GM12864 (cell line): ENCODE data around the gene ZNF90.
"Not testable (repeated sequence)": the region's sequence is repeated elsewhere in the genome, so short reads cannot be mapped to it uniquely, and the experiment has no call there.

Source experiments
- DNase-seq: peaks from one replicate; pipeline ENCODE4 v3.0.0-alpha.2; 2011; ENCODE audit warnings: low read depth
- H3K4me3 ChIP-seq: 2 replicates; pipeline ENCODE4 v1.5.1; 2011; ENCODE audit warnings: mild to moderate bottlenecking, low read depth, low read length, control low read depth
- TF ChIP-seq, protein P1 (sequence below): IDR thresholded peaks from 2 replicates; pipeline ENCODE4 v1.5.1; 2011; ENCODE audit warnings: low read depth, mild to moderate bottlenecking, moderate library complexity, low read length, control low read depth, inconsistent platforms; ENCODE audit errors: missing control alignments

ZNF90 gene

DNA sequence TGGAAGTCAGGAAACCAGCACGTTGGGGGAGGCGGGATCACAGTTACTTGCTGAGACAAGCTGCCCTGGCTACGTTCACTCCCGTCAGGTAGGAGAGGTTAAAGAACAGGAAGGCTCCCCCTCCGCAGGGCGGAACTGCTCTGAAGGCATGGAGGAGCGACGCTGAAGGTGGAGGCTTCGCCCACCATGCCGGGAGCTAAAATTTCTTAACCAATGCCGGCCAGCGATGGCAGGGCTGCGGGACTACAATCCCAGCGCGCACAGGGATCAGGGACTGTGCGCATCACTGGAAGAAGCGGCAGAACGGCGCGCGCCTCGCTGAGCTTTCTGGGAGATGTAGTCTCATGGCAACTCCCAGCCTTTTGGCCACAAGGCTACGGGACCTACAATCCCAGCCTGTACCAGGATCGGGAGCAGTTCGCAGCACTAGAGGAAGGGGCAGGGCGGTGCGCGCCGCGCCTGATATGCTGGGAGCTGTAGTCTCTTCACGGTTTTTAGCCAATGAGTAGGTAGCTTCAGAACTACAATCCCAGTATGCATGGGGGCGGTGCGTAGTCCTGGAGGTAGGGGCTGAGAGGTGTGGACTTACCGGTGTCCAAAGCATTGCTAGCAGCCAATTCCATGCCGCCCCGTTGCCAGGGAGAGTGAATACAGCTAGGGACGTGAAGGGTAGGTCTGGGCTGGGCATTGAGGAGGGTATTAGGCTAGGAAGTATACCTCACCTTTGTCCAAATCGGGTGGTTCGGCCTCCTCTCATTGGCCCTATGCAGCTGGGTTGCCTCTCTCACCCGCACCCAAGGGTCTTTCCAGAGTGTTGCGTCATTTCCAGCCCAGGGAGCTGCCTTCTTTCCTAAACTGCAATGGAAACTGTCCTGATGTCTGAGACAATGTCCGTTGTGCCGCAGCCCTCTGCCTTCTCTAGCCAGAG is 25.7 kb upstream of the ZNF90 start:
- TF ChIP-seq, protein P1, sequence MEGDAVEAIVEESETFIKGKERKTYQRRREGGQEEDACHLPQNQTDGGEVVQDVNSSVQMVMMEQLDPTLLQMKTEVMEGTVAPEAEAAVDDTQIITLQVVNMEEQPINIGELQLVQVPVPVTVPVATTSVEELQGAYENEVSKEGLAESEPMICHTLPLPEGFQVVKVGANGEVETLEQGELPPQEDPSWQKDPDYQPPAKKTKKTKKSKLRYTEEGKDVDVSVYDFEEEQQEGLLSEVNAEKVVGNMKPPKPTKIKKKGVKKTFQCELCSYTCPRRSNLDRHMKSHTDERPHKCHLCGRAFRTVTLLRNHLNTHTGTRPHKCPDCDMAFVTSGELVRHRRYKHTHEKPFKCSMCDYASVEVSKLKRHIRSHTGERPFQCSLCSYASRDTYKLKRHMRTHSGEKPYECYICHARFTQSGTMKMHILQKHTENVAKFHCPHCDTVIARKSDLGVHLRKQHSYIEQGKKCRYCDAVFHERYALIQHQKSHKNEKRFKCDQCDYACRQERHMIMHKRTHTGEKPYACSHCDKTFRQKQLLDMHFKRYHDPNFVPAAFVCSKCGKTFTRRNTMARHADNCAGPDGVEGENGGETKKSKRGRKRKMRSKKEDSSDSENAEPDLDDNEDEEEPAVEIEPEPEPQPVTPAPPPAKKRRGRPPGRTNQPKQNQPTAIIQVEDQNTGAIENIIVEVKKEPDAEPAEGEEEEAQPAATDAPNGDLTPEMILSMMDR, result no peak
- H3K4me3 ChIP-seq, result peak overlapping the region; percentile 61
- peak; percentile 60 for DNase-seq

DNA sequence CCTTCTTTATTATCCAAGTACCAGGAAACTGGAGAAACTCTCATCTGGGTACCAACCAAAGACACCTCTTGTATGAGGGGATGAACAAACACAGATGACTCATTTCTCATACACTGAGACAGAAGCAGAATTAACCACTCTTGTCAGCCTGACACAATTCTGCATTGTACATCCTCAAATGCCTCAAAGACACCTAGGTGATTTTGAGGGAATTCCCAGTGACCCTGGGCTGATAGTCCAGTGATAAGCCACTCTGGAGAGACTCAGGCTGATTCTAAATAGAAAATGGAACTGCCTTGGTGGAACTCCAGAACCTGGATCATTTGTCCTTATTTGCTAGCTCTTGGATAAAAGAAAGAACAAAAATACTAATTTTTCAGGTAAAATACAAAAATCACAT is 19.1 kb upstream of the ZNF90 start:
- DNase-seq, H3K4me3 ChIP-seq: not testable (repeated sequence)

DNA sequence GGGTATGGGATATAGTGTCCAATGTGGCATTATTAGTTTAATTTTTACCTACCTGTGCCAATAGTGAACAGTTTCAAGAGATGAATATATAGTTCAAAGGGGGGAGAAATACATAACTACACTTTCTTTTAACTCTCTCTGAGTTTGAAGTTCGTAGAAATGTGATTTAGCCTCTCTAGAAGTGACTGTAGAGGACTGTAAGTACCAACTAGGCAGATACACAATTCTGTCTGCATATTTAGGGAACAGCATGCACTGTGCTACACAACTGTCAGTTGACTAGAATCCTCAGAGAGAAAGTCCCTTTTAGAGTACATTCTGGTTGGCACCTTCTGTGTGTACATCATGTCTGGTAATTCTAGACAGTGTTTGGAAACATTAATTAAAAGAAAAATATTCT is 17.5 kb upstream of the ZNF90 start:
- no peak overlapping the region for H3K4me3 ChIP-seq
- TF ChIP-seq, protein P1, result no peak
- DNase-seq, result no peak

DNA sequence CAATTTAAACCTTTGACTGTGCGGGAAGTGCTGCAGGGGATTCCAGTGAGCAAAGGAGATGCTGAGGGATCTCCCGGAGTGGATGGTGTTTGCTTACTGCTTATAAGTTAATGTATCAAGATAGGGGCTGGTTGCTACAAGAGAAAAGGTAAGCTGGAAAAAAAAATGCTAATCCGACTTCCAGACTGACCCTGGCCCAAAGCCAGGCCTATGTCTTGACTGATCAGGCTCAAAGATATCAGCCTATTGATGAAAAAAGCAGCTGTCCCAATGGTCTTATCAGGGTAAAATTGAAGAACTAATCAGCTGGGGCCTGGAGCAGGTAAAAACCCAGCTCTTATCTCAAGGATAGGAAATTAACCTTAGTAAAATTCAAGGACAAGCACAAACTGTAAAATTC is 10.9 kb upstream of the ZNF90 start:
- no peak overlapping the region for H3K4me3 ChIP-seq
- TF ChIP-seq, protein P1, result no peak
- DNase-seq, result no peak

DNA sequence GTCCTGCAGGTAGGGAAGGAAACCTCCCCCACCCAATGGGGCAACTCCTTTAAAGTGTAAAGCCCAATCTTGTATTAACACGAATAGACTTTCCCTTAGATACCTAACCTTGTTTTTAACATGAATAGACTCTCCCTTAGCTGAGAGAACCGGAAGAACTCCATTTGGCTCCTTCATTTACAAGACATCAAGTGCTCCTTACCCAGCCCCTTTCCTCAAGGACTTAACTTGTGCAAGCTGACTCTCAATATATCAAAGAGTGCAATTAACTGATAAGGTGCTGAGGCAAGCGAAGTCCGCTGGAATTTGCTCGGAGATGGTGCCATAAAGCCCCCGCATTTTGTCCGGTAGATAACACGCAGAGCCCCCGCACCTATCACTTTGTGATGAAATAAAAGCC is 9.9 kb upstream of the ZNF90 start:
- no peak overlapping the region for H3K4me3 ChIP-seq
- TF ChIP-seq, protein P1, result no peak
- no peak for DNase-seq

DNA sequence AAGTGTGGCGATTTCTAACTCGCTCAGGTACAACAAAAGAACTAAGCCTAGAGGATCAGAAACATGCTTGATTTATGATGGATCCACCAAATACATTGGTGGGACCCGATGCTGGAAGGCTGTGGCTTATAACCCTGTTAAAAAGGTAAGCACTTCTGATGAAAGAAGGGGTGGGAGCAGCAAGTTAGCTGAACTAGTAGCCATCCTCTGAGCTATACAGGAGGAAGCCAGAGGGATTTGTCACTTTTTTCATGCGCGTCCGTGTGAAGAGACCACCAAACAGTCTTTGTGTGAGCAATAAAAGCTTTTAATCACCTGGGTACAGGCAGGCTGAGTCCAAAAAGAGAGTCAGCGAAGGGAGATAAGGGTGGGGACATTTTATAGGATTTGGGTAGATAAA is 9.2 kb upstream of the ZNF90 start:
- DNase-seq, H3K4me3 ChIP-seq: not testable (repeated sequence)

DNA sequence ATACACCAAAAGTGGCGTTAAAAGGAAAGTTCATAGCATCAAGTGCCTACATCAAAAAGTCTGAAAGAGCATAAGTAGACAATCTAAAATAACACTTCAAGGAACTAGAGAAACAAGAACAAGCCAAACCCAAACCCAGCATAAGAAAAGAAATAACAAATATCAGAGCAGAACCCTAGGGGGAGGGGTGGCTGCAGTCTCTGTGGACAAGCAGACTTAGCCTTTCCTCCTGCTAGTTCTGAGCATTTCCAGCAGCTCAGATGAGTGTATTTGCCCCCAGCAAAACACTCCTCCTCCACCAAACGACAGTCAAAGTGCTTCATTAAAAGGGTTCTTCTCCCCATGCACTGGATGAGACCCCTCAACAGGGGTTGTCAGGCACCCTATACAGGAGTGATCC is 7.1 kb upstream of the ZNF90 start:
- H3K4me3 ChIP-seq, result no peak overlapping the region
- TF ChIP-seq, protein P1, result no peak
- DNase-seq, result no peak

DNA sequence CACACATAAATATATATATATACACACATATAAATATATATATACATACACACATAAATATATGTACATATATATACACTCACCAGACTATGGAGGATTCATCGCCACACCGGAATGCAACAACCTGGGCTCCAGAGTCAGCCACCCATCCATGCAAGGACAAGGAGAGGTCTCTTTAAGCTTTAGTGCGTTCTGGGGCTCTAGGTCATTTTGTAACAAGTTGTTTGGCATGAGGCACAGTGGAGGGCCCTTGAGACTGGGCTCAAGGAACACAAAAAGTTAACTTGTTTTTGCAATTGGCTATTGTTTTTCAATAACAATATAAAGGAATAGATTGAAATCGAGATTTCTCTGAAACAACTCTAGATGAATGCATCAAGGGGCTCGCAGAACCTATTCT is 4.9 kb upstream of the ZNF90 start:
- no peak for DNase-seq
- TF ChIP-seq, protein P1, result no peak
- H3K4me3 ChIP-seq, result no peak overlapping the region
